Activated T-helper 17 cell treated with anti-CD3 and anti-CD28 coated beads, Interleukin-2, amount 50 U/mL, for 72 hours (primary cell): Measurements from ENCODE around the gene ATG7. TPM values are rescaled to one million over a fixed set of nuclear protein-coding genes. Genes with fewer than 3 reads are reported as not detected.

ENCODE experiments used
- ATAC-seq: fragments of 150-1000 bp; cut with Tn5 transposase; replicated peaks from 2 replicates; pipeline ENCODE4 v1.10.0; 2021; ENCODE audit warnings: mild to moderate bottlenecking, moderate library complexity
- H3K27ac Mint-ChIP-seq: one replicate; pipeline ENCODE4 v1.8.0; 2022; ENCODE audit warnings: mixed read lengths
- H3K27me3 Mint-ChIP-seq: one replicate; pipeline ENCODE4 v1.8.0; 2022; ENCODE audit warnings: mixed read lengths
- H3K36me3 Mint-ChIP-seq: one replicate; pipeline ENCODE4 v1.8.0; 2022; ENCODE audit warnings: low read depth, mild to moderate bottlenecking, mixed read lengths
- H3K4me1 Mint-ChIP-seq: one replicate; pipeline ENCODE4 v1.8.0; 2022; ENCODE audit warnings: mixed read lengths
- H3K4me3 Mint-ChIP-seq: one replicate; pipeline ENCODE4 v1.8.0; 2022; ENCODE audit warnings: mild to moderate bottlenecking, mixed read lengths
- H3K9me3 Mint-ChIP-seq: one replicate; pipeline ENCODE4 v1.8.0; 2022; ENCODE audit warnings: mixed read lengths
- total RNA-seq, 2 donors: library from RNA; stranded (reverse); gene quantifications; one replicate each; pipeline ENCODE4 v1.2.3, GENCODE V29; 2022

Gene ATG7
- total RNA-seq, 2 donors from 2014 or later, result 34.6 to 37.7 TPM

DNA sequence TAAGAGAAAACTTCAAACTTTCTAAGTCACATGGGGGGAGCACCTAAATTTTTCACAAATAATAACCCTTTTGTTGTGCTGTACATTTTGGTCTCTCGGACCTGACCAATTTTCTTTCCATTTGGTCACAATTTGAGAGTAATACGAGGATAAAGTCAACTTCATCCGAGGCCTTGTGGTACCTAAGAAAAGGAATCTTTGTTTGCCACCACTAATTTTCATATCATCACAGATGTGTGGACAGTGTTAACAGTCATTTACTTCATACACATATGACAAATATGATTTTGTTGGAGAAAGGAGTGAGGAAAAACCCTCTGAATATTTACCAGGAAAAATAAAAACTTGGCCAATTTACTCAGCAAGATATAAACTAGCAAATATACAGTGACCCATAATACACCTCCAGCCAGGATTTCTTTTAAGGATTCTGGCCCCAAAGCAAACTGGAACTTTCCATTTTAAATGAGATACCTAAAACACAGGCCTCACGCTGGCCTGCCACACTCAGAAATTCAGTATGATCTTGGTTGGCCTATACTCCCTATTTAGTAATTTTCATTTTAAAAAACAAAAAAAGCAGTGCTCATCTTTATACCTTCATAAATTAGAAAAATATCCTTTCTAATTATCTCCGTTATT, 330.8 kb downstream of the ATG7 start:
- Mint-ChIP-seq H3K27ac (no peak overlapping the region), H3K4me3 (no peak overlapping the region), H3K4me1 (peaks cover 13% of the 10 kb centered on the region), H3K9me3 (no peaks in the 10 kb centered on the region), H3K27me3 (no peaks in the 10 kb centered on the region), H3K36me3 (peaks cover 42% of the 10 kb centered on the region)
- ATAC-seq, result no peak

DNA sequence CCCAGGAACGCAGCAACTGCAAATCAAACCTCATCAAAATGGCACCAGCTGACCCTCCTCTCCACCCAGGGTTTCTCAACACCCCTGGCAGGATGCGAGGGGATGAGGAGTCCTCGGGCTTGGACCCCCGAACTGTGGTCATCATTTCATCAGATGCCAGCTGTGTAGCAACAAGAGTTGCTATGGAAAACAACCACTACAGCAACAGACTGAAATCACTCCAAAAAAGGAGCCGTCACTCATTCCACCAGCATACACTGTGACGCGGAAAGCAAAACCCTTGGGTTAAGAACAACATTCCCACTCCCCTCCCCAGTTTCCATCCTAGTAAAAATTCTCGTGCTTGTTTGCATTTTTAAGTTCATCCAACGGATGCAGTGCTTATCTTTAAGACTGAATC, 331.4 kb downstream of the ATG7 start:
- Mint-ChIP-seq H3K4me1 (peaks cover 13% of the 10 kb centered on the region), H3K27me3 (no peaks in the 10 kb centered on the region), H3K9me3 (no peaks in the 10 kb centered on the region), H3K27ac (no peak overlapping the region), H3K4me3 (no peak overlapping the region), H3K36me3 (peaks cover 36% of the 10 kb centered on the region)
- no peak for ATAC-seq

DNA sequence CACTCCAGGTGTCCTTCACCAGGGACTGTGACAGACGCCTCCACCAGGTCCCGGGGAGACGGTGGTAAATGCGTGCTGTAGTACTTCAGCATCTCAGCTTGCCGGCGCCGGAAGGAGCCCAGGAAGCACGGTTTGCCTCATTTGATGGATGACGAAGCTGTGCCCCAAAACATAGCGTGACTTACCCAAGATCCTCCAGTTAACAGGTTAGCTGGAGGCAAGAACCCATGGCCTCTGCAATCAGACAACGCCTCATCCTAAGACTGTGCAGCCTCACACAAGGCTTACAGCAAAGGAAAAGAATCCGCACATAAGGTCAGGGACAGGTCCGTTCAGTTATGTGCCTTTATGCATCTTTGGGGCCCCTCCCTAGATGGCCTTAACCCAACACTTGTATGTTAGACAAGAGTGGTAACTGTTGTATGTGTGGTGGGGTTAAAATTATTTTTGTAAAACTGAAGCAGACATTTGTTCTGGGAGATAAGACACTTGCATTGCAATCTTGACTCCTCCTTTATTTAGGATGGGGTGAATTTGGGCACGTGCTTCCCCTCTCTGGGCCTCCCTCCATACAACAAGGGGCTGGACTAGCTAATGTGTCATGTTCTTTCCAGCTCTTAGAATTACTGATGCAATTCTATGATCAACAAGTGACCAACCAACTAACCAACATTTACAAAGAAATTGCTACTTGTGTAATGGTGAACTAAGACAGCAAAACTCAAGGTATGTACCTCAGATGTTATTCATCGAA, 332.1 kb downstream of the ATG7 start:
- H3K36me3 Mint-ChIP-seq, result peaks cover 32% of the 10 kb centered on the region
- no peak for ATAC-seq
- peaks cover 15% of the 10 kb centered on the region for H3K4me1 Mint-ChIP-seq
- no peak overlapping the region for H3K27ac Mint-ChIP-seq
- no peaks in the 10 kb centered on the region for H3K27me3 Mint-ChIP-seq
- no peaks in the 10 kb centered on the region for H3K9me3 Mint-ChIP-seq
- no peak overlapping the region for H3K4me3 Mint-ChIP-seq

DNA sequence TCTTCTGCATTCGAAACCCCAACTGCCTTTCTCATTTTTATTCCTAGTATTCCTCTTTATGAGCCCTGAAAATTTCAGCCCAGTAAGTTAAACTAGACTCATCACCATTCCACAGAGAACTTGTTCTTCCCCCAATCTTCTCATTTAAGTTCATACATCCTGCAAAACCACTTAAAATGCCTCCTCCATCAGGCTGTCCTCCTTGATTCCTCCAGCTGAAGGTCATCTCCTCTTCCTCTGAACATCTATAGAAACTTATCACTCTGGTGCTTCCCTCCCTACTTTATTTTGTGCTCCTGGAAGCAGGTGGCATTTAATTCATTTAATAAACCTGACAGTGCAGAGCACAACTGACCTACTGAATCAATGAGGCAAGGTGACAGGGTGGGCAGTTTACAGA, 333.2 kb downstream of the ATG7 start:
- Mint-ChIP-seq H3K27me3 (no peaks in the 10 kb centered on the region), H3K27ac (no peak overlapping the region), H3K9me3 (no peaks in the 10 kb centered on the region), H3K36me3 (peaks cover 25% of the 10 kb centered on the region), H3K4me3 (no peak overlapping the region), H3K4me1 (peaks cover 23% of the 10 kb centered on the region)
- no peak for ATAC-seq

DNA sequence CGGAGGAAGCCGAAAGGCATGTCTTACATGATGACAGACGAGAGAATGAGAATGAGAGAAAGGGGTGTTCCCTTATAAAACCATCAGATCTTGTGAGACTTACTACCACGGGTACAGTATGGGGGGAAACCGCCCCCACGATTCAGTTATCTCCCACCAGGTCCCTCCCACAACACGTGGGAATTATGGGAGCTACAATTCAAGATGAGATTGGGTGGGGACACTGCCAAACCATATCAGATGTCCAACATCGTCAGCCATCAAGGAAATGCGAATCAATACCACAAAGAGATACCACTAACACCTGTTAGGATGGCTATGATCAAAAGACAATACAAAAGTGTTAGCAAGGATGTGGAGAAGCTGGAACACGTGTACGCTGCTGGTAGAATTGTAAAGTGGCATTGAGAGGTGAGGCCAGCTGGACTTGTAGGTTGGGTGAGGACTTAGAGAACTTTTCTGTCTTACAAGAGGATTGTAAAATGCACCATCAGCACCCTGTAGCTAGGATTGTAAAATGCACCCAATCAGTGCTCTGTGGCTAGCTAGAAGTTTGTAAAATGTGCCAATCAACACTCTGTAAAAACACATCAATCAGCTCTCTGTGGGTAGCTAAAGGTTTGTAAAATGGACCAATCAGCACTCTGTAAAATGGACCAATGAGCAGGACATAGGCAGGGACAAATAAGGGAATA, 334.0 kb downstream of the ATG7 start:
- peak overlapping the region; percentile 31 for H3K27ac Mint-ChIP-seq
- peaks cover 29% of the 10 kb centered on the region for H3K4me1 Mint-ChIP-seq
- ATAC-seq, result no peak
- no peak overlapping the region for H3K4me3 Mint-ChIP-seq
- H3K27me3 Mint-ChIP-seq, result no peaks in the 10 kb centered on the region
- no peaks in the 10 kb centered on the region for H3K9me3 Mint-ChIP-seq
- peaks cover 17% of the 10 kb centered on the region for H3K36me3 Mint-ChIP-seq

DNA sequence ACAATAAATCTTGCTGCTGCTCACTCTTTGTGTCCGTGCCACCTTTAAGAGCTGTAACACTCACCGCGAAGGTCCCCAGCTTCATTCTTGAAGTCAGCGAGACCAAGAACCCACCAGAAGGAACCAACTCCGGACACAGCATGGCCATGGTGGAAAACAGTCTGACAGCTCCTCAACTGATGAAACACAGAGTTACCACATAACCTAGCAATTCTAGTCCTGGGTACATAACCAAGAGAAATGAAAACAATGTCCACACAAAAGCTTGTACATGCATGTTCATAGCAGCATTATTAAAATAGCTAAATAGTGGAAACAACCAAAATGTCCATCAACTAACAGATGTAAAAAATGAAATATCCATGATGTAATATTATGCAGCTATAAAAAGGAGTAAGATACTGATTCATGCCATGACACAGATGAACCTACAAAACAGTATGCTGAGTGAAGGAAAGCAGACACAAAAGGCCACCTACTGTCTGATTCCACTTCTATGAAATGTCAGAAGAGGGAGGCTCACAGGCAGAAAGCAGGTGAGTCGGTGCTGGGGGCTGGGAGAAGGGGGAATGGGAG, 334.8 kb downstream of the ATG7 start:
- Mint-ChIP-seq H3K4me1 (peaks cover 29% of the 10 kb centered on the region), H3K9me3 (no peaks in the 10 kb centered on the region), H3K27me3 (no peaks in the 10 kb centered on the region), H3K36me3 (peaks cover 10% of the 10 kb centered on the region), H3K4me3 (no peak overlapping the region), H3K27ac (peak overlapping the region; percentile 31)
- no peak for ATAC-seq

Other genes with a start within 250 kb of the ATG7 start
- 1 to 10 TPM; 1.1 to 4.7 TPM for gene HRH1, start 117.9 kb upstream of the ATG7 start, total RNA-seq